Amniotic epithelial cell (primary cell): ENCODE data around the gene TMEM44.
A peak's percentile ranks its signal among the peaks of the same experiment; 100 is the strongest.

Experiments
- DNase-seq: peaks from one replicate; pipeline ENCODE4 v3.0.0-alpha.2; 2010; ENCODE audit warnings: low read depth

TMEM44 gene

GRCh38 chr3:194579091-194579606 lies 54.1 kb downstream of the TMEM44 start:
- peak; percentile 79 for DNase-seq

- peak; percentile 65 for DNase-seq
Measured at GRCh38 chr3:194577986-194578905, 55.0 kb downstream of the TMEM44 start.

DNA sequence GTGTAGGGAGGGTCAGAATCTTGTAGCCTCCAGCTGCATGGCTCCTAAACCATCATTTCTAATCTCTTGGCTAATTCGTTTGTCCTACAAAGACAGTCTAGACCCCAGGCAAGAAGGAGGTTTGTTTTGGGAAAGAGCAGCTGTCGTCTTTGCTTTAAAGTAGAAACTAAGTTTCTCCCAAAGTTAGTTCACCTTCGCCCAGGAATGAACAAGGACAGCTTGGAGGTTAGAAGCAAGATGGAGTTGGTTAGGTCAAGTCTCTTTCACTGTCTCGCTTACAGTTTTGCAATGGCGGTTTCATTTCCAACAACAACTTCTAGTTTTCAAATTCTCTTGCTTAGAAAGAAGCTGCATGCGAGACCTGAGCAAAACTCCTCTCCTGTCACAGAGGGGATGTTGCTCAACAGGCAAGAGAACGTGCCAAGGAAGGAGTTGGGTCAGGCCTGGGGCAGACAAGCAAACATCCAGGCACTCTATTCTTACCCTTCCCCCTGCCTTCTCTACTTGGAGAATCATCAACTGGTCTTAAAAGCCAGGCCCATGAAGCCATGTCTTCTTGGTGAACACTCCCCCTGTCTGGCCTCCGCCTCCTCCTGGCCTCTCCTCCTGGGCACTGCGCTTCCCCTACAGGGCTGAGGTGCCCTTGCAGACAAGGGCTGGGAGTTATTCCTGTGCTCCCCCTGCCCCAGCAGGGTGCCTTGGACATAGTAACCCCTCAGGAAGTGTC lies 57.6 kb downstream of the TMEM44 start:
- DNase-seq, result peak; percentile 80

DNA sequence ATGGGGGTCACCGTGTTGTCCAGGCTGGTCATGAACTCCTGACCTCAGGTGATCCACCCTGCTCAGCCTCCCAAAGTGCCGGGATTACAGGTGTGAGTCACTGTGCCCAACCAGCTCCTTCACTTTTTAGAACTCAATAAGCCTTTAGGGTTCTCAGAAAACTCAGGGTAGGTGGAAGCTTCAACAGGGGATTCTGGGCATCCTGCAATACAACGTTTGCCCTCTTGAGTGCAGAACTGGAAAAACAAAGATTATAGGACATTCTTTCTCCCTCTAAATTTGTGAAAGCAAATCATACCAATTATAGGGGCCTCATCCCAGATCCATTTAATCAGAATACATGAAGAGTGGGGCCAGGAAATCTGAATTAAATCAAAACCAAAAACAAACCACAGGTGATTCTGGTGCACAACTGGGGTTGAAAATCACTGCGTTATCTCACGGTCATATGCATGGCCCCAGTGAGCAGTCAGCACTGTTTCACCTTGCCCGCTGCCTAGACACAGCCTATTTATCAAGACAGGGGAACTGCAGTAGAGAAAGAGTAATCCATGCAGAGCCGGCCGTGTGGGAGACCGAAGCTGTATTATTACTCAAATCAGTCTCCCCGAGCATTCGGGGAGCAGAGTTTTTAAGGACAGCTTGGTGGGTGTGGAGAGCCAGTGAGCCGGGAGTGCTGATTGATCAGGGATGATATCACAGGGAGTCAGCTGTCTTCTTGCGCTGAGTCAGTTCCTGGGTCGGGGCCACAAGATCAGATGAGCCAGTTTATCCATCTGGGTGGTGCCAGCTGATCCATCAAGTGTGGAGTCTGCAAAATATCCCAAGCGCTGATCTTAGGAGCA lies 58.4 kb downstream of the TMEM44 start:
- peak; percentile 74 for DNase-seq

GRCh38 chr3:194573680-194574437 lies 59.4 kb downstream of the TMEM44 start:
- peak; percentile 21 for DNase-seq

- DNase-seq, result peak; percentile 47
Measured at GRCh38 chr3:194572944-194573491, 60.2 kb downstream of the TMEM44 start.

DNA sequence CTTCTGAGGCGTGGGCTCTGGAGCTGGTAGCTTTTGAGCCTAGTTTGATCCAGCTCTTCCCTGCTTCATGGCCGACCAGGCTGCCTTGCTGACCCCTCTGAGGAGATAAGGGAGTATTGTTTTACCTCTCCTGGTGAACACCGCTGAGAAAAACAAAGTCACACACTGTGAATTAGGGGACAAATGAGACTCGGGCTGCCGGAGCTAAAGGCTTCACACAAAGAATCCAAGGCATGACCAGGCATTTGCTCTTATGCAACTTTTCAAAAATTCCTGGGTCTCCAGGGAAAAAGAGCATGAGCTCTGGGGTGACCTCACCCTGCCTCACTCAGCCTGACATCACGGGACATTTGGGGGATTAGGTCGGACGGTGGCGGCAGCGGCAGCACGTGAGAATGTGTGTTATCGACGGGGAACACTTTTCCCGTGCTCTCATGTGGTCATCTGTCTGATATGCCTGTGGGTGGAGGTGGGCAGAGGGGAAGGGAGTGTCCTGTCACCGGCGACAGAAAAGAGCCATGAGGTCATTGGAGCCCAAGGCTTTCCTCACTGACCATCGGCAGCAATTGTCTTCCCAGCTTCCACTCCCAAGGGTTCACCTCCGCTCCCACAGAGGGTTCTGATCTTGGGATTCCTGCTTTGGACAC lies 61.0 kb downstream of the TMEM44 start:
- peak; percentile 88 for DNase-seq

GRCh38 chr3:194571491-194572142 lies 61.6 kb downstream of the TMEM44 start:
- DNase-seq, result no peak

DNA sequence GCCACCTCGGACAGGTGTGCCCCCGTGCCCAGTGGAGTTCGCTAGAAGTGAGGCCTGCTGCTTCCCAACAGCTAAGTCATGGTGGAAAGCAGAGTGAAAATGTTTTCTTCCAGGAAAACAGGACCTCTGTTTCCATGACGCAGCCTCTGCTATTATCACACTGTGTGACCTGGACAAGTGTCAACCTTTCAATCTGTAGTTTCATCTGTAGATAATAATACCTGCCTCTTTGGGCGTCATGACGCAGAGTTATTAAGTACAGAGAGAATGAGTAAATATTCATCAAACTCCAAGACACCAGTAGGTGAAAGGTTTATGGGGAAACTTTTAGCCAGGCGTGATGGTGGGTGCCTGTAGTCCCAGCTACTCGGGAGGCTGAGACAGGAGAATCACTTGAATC lies 62.3 kb downstream of the TMEM44 start:
- DNase-seq, result no peak

DNA sequence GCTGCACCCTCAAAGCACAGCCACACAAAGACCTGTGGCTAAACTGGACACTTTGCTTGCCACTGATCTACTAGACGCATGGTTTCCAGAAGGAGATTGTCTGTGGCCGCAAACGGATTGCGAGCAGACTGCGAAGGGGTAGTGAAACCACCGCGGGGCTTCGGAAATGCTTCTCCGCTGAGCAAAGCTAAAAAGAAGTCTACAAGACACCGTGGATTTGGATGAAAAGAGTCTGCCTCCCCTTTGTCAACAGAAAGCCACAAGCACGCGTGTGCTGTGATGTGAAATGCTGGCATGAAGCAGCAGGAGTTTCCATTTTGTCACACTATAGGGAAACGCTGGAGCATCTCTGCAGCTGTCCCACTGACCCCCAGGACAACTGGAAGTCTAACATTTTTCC lies 63.0 kb downstream of the TMEM44 start:
- no peak for DNase-seq

- no peak for DNase-seq
Measured at GRCh38 chr3:194569252-194569651, 64.0 kb downstream of the TMEM44 start.

GRCh38 chr3:194565597-194566190 lies 67.5 kb downstream of the TMEM44 start:
- DNase-seq, result peak; percentile 58

DNA sequence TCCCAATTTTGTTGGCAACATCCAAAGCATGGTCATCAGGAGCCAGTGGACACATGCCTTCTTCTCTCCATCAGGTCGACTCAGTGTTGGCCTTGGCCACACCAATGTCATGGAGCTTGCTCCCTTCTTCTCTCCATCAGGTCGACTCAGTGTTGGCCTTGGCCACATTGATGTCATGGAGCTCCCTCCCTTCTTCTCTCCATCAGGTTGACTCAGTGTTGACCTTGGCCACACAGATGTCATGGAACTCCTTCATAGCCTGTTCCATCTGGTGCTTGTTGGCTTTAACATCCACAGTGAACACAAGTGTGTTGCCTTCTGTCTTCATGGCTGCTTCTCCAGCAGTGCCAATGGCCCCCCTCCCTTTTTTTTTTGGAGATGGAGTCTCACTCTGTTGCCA lies 70.2 kb downstream of the TMEM44 start:
- no peak for DNase-seq

DNA sequence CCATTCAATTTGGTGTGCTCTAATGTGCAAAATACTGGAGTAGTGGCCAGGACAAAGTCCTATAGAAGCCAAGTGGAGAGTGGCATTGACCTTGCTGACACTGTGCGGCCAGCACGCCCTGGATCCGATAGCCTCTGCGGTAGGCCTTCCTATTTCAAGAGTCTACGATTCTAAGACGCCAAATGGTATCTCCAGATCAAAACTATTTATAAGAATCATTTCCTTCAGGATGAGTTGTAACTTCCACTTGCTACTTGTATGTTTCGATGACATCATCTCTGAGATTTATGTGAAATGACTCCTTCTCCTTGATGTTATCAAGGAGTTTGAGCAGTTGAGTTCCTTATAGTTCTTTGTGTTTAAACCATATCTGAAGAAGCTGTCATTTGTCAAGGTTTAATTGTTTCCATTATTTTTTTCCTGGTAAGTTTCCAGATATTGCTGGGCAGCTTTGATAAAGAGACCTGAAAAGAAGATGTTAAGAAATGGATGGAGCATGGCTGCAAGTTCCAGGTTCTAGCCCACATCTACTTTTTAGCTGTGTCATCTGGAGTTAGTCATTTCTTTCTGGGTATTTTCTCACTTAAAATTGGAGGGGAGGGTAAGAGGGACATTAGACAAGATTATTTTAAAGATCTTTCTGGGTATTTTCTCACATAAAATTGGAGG lies 71.8 kb downstream of the TMEM44 start:
- DNase-seq, result peak; percentile 96

GRCh38 chr3:194560047-194560446 lies 73.2 kb downstream of the TMEM44 start:
- no peak for DNase-seq

DNA sequence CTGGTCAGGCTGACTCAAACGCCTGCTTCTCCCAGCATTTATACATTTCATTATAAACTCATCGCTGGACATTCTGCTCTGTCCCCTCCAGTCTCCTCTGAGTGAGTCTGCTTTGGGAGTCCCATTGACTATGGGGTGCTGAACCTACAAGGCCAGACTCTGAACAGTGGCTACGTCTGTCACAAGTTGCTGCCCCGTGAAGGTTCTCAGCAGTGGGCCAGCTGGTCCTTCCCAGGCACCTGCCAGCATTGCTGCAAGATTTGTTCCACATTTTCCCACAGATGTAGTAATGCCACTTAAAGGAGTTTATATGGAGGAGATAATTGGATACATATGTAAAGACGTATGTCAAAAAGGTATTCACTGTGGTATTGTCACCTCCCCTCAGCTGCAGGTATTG lies 73.7 kb downstream of the TMEM44 start:
- DNase-seq, result no peak

GRCh38 chr3:194556086-194557056 lies 76.8 kb downstream of the TMEM44 start:
- peak; percentile 40 for DNase-seq
